ENCODE results near the gene WDFY4. TPM values are rescaled to one million over a fixed set of nuclear protein-coding genes. Genes with fewer than 3 reads are reported as not detected.

The WDFY4 gene
- total RNA-seq, 2 donors from 2014 or later: 2.1 to 10.1 TPM

DNA sequence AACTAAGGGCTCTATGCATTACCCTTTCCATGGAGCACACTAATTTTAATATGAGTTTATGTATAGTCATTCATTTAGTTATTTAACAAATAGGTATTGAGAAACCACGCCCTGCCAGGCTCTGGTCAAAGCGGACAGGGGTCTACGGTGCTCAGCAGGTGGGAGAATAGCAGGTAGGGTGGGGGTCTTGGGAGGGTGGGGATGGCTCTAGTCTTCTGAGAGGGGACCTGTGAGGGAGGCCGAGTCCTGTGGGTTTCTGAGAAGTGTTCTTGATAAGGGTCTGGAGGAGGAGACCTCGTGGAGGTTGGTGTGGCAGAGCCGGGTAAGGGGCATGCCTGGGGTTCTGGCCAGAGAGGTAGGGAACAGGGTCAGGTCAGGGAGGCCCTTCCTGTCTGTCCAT lies 1.1 kb downstream of the WDFY4 start:
- Mint-ChIP-seq H3K27ac (no peak overlapping the region), H3K27me3 (peaks cover 46% of the 10 kb centered on the region), H3K4me1 (no peaks in the 10 kb centered on the region), H3K4me3 (peak overlapping the region; percentile 31), H3K36me3 (ENCODE audit: low read depth) (no peaks in the 10 kb centered on the region)
- ATAC-seq (no peak), DNase-seq (no peak)
- no peaks in the 10 kb centered on the region for H3K9me3 ChIP-seq (ENCODE audit: control insufficient read depth, low read length, poor library complexity, severe bottlenecking)

DNA sequence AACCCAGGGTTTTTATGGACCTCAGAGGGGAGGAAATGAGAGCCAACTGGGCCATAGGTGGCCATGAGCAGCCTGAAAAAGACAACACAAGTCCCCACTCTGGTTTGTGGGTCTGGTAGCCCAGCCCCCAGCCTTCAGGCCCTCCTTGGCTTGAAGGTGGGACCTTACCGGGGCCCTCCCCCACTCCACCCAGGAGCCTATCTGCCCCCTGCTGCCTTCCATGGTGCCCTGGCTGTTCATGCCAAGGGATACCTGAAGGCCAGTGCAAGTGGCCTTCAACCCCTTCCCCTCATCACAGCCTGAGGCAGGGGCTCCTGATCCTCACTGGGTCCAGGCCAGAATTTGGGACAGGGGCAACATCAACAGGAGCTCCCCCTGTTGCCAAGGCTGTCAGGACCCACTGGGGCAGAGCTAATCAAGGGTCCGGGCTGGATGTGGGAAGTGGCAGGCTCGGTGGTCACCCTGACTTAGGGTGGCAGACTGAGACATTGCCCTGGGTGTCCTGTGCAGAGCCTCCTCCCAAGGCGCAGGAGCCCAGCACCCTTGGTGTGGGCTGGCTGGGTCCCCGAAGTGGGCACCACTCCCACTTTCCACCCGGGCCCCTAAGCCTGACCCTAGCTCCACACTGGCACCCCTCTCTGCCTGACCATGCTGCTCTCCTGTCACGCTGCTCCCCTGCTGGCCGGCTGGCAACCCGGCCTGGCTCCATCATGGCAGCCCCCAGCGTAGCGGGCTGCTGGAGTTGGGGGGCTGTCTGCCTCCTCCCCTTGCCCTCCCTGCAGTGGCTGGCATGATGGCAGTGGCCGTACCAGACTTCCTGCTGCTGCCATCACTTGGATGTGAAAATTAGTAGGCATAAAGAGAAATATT lies 6.4 kb downstream of the WDFY4 start:
- DNase-seq: no peak
- no peak overlapping the region for H3K27ac Mint-ChIP-seq
- no peaks in the 10 kb centered on the region for H3K9me3 ChIP-seq (ENCODE audit: control insufficient read depth, low read length, poor library complexity, severe bottlenecking)
- peaks cover 3% of the 10 kb centered on the region for H3K4me1 Mint-ChIP-seq
- peaks cover 45% of the 10 kb centered on the region for H3K27me3 Mint-ChIP-seq
- no peaks in the 10 kb centered on the region for H3K36me3 Mint-ChIP-seq (ENCODE audit: low read depth)
- ATAC-seq: no peak
- no peak overlapping the region for H3K4me3 Mint-ChIP-seq

DNA sequence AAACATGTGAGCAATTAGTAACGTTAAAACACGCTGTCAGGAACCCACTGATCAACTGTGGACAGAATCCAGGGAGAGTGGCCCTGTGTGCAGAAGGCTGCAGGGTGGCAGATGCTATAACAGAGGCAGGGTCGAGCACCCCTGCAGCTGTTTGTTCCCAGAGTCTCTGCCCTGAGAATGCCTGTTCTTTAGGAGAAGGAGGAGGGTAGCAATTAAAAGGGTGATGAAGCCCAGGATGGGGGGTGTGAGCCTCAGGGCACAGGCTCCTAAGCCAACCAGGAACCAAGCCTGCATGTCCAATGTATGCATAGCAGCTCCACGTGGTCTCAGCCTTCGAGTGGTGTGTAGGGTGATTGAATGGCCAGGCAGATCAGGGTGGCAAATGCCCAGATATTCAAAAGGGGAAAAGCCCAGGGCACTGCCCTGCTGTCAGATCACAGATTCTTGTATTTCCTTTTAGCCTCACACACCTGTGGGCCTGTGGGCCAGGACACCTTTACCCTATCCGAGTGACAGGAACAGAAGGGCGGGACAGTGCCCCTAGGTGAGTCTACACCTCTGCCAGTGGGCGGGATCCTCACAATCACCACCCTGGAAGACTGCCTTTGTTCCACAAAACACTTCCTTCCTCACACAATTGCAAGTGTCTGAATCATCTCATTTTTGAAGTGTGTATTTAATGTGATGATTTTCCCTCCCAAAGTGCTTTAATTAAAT lies 7.3 kb downstream of the WDFY4 start:
- H3K36me3 Mint-ChIP-seq (ENCODE audit: low read depth): no peaks in the 10 kb centered on the region

DNA sequence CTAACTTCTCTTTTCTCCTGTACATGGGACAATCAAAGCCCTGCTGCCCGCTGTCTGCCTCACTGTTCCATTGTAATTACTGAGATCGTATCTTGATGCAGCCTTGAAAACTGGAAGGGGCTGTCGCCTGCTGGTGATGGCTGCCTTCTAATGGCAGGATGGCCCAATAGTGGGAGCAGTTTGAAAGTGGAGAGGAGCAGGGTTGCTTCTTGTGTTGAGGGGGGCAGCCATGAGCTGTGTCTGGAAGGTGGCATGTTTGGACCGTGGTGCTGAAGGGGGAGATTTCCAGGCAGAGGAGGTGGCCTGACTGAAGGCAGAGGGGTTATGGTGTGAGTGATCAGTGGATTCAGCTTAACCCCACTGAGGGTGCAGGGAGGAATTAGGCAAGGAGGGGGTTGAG lies 8.1 kb downstream of the WDFY4 start:
- H3K36me3 Mint-ChIP-seq (ENCODE audit: low read depth): no peaks in the 10 kb centered on the region
- H3K27me3 Mint-ChIP-seq: peaks cover 60% of the 10 kb centered on the region
- no peak for DNase-seq
- ATAC-seq: no peak
- H3K4me3 Mint-ChIP-seq: no peak overlapping the region
- H3K4me1 Mint-ChIP-seq: peaks cover 3% of the 10 kb centered on the region
- H3K27ac Mint-ChIP-seq: no peak overlapping the region
- H3K9me3 ChIP-seq (ENCODE audit: control insufficient read depth, low read length, poor library complexity, severe bottlenecking): no peaks in the 10 kb centered on the region

More for the DNA sequence above, 7.3 kb downstream of the WDFY4 start:
- Mint-ChIP-seq H3K4me1 (peaks cover 3% of the 10 kb centered on the region), H3K4me3 (no peak overlapping the region), H3K27ac (no peak overlapping the region), H3K27me3 (peaks cover 53% of the 10 kb centered on the region)
- no peaks in the 10 kb centered on the region for H3K9me3 ChIP-seq (ENCODE audit: control insufficient read depth, low read length, poor library complexity, severe bottlenecking)
- no peak for ATAC-seq
- DNase-seq: no peak

DNA sequence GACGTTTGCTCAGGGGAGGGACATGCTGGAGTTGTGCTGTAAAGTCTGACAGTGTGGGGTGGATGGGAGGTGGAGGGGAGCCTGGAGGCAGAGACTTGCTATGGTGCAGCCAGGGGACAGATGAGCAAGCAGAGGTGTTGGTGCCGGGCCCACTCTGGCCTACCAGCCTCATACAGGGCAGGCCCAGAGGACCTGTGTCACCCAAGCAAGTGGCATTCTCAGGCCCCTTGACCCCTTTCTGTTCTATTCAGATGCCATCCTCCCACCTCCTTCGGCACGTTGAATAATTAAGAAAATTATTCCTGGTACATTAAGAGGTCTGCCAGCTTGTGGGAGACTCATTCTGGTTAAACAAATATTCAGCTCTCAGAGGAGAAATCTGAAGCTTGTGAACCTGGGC lies 8.5 kb downstream of the WDFY4 start:
- ATAC-seq: no peak
- H3K27me3 Mint-ChIP-seq: peaks cover 60% of the 10 kb centered on the region
- H3K27ac Mint-ChIP-seq: no peak overlapping the region
- peaks cover 3% of the 10 kb centered on the region for H3K4me1 Mint-ChIP-seq
- H3K9me3 ChIP-seq (ENCODE audit: control insufficient read depth, low read length, poor library complexity, severe bottlenecking): no peaks in the 10 kb centered on the region
- no peak overlapping the region for H3K4me3 Mint-ChIP-seq
- no peaks in the 10 kb centered on the region for H3K36me3 Mint-ChIP-seq (ENCODE audit: low read depth)
- DNase-seq: no peak

DNA sequence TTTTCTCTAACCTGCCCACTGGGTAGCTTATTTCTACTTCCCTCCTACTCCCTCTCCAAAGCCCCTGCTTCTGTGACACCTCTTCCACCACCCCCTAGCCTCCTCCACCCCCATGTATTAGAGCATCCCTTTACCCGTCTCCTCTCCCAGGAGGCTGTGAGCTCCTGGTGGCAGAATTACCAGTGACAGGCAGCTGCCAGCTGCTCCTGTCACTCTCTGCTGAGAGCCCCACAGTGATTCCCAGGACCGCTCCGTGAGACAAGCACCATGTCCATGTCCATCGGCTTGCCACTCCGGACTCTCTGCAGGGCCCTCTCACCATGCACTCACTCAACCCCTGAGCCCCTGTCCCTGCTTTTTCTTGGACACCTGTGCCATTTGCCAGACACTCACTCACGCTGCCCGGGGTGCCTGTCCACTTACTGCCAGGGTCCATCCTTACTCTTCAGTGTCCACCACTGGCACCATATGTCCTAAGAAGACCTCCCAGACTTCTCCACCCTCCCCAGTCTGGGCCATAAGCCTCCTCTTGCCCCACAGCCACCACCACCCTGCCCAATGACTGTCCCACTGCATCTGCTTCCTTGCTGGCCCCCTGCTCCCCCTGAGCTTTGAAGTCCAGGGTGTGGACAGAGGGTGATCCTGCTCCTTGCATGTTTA lies 9.8 kb downstream of the WDFY4 start:
- H3K27ac Mint-ChIP-seq: no peak overlapping the region
- no peaks in the 10 kb centered on the region for H3K36me3 Mint-ChIP-seq (ENCODE audit: low read depth)
- no peak for ATAC-seq
- no peak for DNase-seq
- H3K9me3 ChIP-seq (ENCODE audit: control insufficient read depth, low read length, poor library complexity, severe bottlenecking): no peaks in the 10 kb centered on the region
- H3K4me1 Mint-ChIP-seq: peaks cover 3% of the 10 kb centered on the region
- peaks cover 64% of the 10 kb centered on the region for H3K27me3 Mint-ChIP-seq
- no peak overlapping the region for H3K4me3 Mint-ChIP-seq

DNA sequence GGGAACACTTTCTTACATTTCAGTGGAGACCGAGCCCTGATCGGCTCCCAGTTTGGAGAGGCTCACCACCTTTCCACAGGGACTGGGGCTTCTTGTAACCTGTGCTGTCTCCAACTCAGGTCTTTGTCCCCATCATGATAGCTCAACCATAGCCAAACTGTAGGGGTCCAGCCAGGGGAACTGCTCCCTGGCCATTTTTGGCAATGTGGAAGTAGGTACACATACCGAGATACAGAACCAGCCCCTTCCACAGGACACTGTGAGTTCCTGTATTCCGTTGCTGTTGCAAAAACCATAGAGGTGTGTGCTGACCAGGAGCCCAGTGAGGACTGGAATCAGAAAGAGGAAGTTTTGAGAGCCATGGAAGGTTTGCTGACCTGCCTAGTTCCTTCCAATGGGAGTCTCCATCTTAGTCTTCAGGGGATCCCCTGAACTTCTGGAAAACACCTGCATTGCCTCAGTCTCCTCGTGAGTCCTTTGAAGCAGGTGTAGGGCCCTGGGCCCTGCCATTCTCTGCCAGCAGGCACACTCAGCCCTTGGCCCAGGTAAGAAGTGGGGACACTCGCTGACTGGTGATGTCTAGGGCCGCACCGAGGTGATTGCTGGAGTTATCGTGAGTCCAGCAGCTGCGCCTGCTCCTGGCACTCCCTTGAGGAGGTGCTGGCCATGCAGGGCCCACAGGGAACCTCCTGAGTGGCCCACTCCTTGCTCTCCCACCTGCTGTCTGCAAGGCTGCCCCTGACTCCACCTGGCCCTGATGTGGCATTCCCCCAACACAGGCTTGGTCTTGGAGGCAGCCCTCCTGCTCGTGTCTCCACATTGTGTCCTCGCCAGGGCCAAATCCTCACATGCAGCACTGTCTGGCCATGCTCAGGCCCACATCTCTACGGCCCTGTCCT lies 11.2 kb downstream of the WDFY4 start:
- peaks cover 58% of the 10 kb centered on the region for H3K27me3 Mint-ChIP-seq
- H3K4me3 Mint-ChIP-seq: no peak overlapping the region
- ATAC-seq (no peak), DNase-seq (no peak)
- no peaks in the 10 kb centered on the region for H3K36me3 Mint-ChIP-seq (ENCODE audit: low read depth)
- H3K27ac Mint-ChIP-seq: no peak overlapping the region
- no peaks in the 10 kb centered on the region for H3K9me3 ChIP-seq (ENCODE audit: control insufficient read depth, low read length, poor library complexity, severe bottlenecking)
- H3K4me1 Mint-ChIP-seq: peaks cover 3% of the 10 kb centered on the region

DNA sequence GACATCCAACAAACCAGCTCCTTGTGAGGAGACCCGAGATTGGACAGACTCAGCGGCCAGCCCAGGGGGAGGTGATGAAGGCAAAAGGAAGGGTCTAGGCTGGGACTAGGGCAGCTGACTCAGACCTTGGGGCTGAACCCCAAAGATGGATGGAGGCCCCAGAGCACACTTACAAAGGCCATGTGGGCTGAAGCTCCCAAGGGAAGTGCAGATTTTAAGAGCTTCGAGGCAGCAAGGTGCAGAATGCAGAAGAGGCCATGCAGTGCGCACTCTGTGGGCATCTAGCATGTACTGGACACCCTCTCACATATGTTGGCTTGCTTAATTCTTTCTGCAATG lies 11.8 kb downstream of the WDFY4 start:
- H3K4me1 Mint-ChIP-seq: peaks cover 5% of the 10 kb centered on the region
- ATAC-seq (no peak), DNase-seq (no peak)
- H3K4me3 Mint-ChIP-seq: no peak overlapping the region
- H3K27me3 Mint-ChIP-seq: peaks cover 61% of the 10 kb centered on the region
- no peak overlapping the region for H3K27ac Mint-ChIP-seq
- no peaks in the 10 kb centered on the region for H3K36me3 Mint-ChIP-seq (ENCODE audit: low read depth)
- no peaks in the 10 kb centered on the region for H3K9me3 ChIP-seq (ENCODE audit: control insufficient read depth, low read length, poor library complexity, severe bottlenecking)

DNA sequence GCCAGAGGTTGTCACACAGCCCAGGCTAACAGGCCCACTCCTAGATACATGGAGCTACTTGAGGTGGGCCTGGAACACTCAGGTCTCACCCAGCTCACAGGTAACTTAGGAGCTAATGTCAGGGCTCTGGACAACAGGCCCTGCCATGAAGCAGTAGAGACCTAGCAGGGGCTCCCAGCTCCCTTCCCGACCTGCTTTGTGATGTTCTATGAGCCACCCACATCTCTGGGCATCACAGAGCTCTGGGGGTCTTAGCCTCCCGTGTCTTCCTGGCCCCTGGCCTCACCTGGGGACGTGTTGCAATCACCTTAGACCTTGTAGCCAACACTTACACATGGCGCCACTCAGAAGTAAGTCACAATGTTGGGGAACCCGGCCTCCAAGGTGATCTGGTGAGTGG lies 12.4 kb downstream of the WDFY4 start:
- peaks cover 7% of the 10 kb centered on the region for H3K4me1 Mint-ChIP-seq
- H3K27ac Mint-ChIP-seq: no peak overlapping the region
- H3K36me3 Mint-ChIP-seq (ENCODE audit: low read depth): no peaks in the 10 kb centered on the region
- DNase-seq (no peak), ATAC-seq (no peak)
- no peak overlapping the region for H3K4me3 Mint-ChIP-seq
- peaks cover 58% of the 10 kb centered on the region for H3K27me3 Mint-ChIP-seq
- H3K9me3 ChIP-seq (ENCODE audit: control insufficient read depth, low read length, poor library complexity, severe bottlenecking): no peaks in the 10 kb centered on the region

DNA sequence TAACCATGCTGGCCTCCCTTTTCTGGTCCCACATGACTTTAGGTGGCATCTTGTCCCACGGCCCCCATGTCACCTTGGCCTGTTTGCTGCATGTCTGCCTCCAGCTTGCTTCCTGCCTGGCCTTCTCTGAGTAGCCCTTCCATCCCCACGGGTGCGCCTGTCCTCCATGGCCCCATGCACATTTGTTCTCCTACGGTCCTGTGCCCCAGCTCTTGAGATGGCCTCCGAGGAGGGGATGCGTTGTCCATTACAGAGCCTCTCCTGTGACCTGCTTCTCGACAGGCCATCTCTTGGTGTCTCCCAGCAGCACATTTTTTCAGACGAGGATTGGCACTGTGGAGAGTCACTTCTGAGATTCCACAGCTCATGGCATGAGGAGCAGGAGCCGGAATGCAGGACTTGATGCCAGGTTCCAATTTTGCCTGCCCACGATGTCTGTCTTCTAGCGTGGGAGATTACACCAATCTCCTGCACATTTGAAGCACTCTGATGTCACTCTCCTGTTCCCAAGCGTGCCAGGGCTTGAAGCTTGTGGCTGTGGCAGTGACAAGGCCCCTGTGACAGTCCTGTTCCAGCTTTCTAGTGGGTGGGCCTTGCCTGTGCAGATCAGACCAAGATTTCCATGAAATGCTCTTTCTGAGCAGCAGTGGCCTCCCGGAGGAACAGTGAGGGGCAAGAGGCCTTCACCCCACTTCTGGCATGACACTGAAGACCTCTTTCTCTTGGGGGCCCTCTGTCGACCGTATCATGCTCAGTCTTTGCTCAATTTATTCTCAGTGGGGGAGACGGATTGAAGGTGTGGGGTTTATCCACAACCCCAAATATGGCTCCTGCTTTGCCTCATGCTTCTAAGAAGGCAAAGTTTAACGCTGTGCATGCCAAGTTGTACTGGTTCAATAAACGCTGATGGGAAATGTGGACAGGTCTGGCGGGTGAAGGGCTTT lies 13.4 kb downstream of the WDFY4 start:
- Mint-ChIP-seq H3K27me3 (peaks cover 57% of the 10 kb centered on the region), H3K4me1 (peaks cover 4% of the 10 kb centered on the region), H3K4me3 (no peak overlapping the region), H3K27ac (no peak overlapping the region), H3K36me3 (ENCODE audit: low read depth) (no peaks in the 10 kb centered on the region)
- DNase-seq (no peak), ATAC-seq (no peak)
- H3K9me3 ChIP-seq (ENCODE audit: control insufficient read depth, low read length, poor library complexity, severe bottlenecking): no peaks in the 10 kb centered on the region

DNA sequence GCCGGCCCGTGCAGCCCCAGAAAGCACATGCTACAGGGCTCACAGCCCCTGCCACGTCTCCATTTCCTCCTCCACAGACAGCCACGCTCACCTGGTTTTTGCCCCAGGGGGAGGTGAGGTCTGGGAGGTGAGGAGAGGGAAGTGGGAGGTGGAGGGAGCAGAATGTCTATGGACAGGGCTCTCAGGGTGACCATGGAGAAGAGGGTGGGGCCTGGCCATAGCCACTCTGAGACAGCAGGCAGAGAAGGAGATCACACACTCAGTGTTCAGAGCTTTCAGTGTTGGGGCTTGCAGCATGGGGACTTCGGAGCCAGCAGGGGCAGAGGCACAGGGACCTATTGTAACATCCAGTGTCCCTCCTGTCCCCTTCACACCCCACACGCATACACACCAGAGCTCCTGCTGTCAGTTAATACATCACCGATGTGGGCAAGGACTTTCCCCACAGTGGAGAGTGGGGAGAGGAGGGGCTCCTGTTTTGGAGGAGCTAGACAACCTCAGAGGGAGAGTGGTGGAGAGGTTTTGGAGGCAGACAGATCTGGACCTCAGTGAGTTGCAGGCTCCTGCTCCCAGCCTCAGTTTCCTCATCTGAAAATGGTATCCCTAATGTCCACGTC lies 14.4 kb downstream of the WDFY4 start:
- ATAC-seq (no peak), DNase-seq (no peak)
- H3K9me3 ChIP-seq (ENCODE audit: control insufficient read depth, low read length, poor library complexity, severe bottlenecking): no peaks in the 10 kb centered on the region
- no peaks in the 10 kb centered on the region for H3K36me3 Mint-ChIP-seq (ENCODE audit: low read depth)
- H3K27me3 Mint-ChIP-seq: peaks cover 57% of the 10 kb centered on the region
- H3K4me3 Mint-ChIP-seq: no peak overlapping the region
- no peak overlapping the region for H3K27ac Mint-ChIP-seq
- H3K4me1 Mint-ChIP-seq: peaks cover 4% of the 10 kb centered on the region

DNA sequence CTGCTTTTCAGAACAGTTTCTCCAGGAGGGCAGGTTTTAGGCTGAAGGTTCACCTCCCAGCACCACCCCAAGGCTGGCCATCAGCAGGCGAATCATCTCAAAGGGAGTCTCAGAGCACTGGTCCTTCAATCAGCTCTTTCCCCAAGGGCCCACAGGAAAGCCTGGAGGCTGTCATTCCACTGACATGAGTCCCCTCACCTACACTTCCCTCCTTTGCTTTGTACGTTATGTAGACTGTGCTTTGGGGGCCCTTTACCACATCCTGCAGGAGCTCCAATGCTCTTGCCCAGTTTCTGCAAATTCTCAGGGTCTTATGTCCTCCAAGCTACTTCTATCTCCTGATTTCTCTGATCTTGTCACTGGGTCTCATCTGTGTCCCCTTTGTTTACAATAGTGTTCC lies 15.4 kb downstream of the WDFY4 start:
- H3K4me3 Mint-ChIP-seq: no peak overlapping the region
- H3K27me3 Mint-ChIP-seq: peaks cover 56% of the 10 kb centered on the region
- no peak for DNase-seq
- no peaks in the 10 kb centered on the region for H3K36me3 Mint-ChIP-seq (ENCODE audit: low read depth)
- H3K9me3 ChIP-seq (ENCODE audit: control insufficient read depth, low read length, poor library complexity, severe bottlenecking): no peaks in the 10 kb centered on the region
- no peak for ATAC-seq
- H3K27ac Mint-ChIP-seq: no peak overlapping the region
- H3K4me1 Mint-ChIP-seq: peaks cover 4% of the 10 kb centered on the region
